Heart right ventricle (tissue), 16 donors: ENCODE data around the gene GGTLC1. TPM values are rescaled to one million over a fixed set of nuclear protein-coding genes. Genes with fewer than 3 reads are reported as not detected.

ENCODE experiments used
- ATAC-seq, 8 donors: fragments of 200-7000 bp; cut with Tn5 transposase; one replicate each; pipeline ENCODE4 v1.9.1; 2020; ENCODE audit warnings: mild to moderate bottlenecking in 8 of 8, moderate library complexity in 8 of 8, moderate number of reproducible peaks in 1 of 8
- DNase-seq, 2 donors: peaks; one replicate each; pipeline ENCODE4 v3.0.0-alpha.2; 2020
- H3K27ac ChIP-seq, 10 donors: fragments of 200-600 bp; sonication (generic) in 2 of 10; one replicate each; pipeline versions ENCODE4 v1.5.0 to v1.8.0; 2020 to 2022; ENCODE audit warnings: mild to moderate bottlenecking in 3 of 10
- H3K27me3 ChIP-seq, 7 donors: fragments of 200-600 bp; one replicate each; pipeline ENCODE4 v1.8.0; 2021 to 2022; ENCODE audit warnings: mild to moderate bottlenecking in 2 of 7
- H3K36me3 ChIP-seq, 9 donors: fragments of 200-600 bp; sonication (generic) in 1 of 9; one replicate each; pipeline versions ENCODE4 v1.5.0 to v1.8.0; 2020 to 2022; ENCODE audit warnings: mild to moderate bottlenecking in 2 of 9
- H3K4me1 ChIP-seq, 9 donors: fragments of 200-600 bp; sonication (generic) in 1 of 9; one replicate each; pipeline versions ENCODE4 v1.5.0 to v1.8.0; 2020 to 2022; ENCODE audit warnings: mild to moderate bottlenecking in 4 of 9
- H3K4me3 ChIP-seq, 10 donors: fragments of 200-600 bp; sonication (generic) in 2 of 10; one replicate each; pipeline versions ENCODE4 v1.5.0 to v1.8.0; 2020 to 2022; ENCODE audit warnings: mild to moderate bottlenecking in 7 of 10, moderate library complexity in 2 of 10
- H3K9me3 ChIP-seq, 11 donors: fragments of 200-600 bp in 10 of 11; sonication (generic) in 2 of 11; one replicate each; pipeline versions ENCODE4 v1.5.0 to v1.8.0; 2013 to 2022; ENCODE audit warnings: mild to moderate bottlenecking in 2 of 11, control low read depth in 1 of 11, moderate library complexity in 1 of 11
- CTCF ChIP-seq, 9 donors: fragments of 200-600 bp; sonication (generic) in 2 of 9; IDR thresholded peaks; one replicate each; pipeline versions ENCODE4 v1.5.0 to v1.8.0; 2021 to 2022; ENCODE audit warnings: antibody characterized with exemption in 9 of 9, mild to moderate bottlenecking in 5 of 9, moderate library complexity in 1 of 9
- WGBS, 2 donors: extraction: QIAGEN DNeasy Blood & Tissue Kit; methylation state at CpG; one replicate each; pipeline ENCODE4 v1.1.7; 2013; ENCODE audit warnings: inconsistent platforms in 1 of 2; 5-methylcytosine and 5-hydroxymethylcytosine counted together
- intact Hi-C, 10 donors: fragments of 100-400 bp; cut with DNase I; formaldehyde crosslinking; loops; one replicate each; pipeline versions ENCODE4 v1.11.1 to v1.14.2; 2022
- polyA plus RNA-seq, 2 donors: library from polyadenylated mRNA; stranded (reverse); fragments of 200-250 nt; gene quantifications; one replicate each; pipeline ENCODE4 v1.2.3, GENCODE V29; 2013
- total RNA-seq, 10 donors: library from RNA; stranded (reverse); fragmentation: NEBNext Ultra II Directional in 3 of 10; extraction: Animal tissue kit (Norgen Biotek cat#: 25700) in 3 of 10; gene quantifications; one replicate each; pipeline versions ENCODE4 v1.2.1 to v1.2.4, GENCODE V29; 2021 to 2023
- donor health status: Arrhythmogenic right ventricular cardiomyopathy.
- donor health status: ischemic (EF 13 %, LVEDD 7.1; RV severe dilation, severe dysfunction).
- donor health status: healthy with polysubstance abuse.
- donor health status: DM: no; HTN: yes; CAD: no.
- donor health status: DM: no; HTN: no; CAD: no.
- donor health status: ischemic (EF 25% LVEDD 6.9; RV normal size, moderate dysfunction).
- donor health status: ischemic (EF 25% LVEDD 5.7; RV mildly dilated, moderate dysfunction).
- donor health status: healthy.
- donor health status: DM: yes; HTN: yes; CAD: no.
- donor health status: Ischemic cardiomyopathy.
- donor health status: ischemic (EF 35%, LVEDD 5.7; RV mildly dilated, moderate dysfunction).
- donor health status: nonischemic (EF 11% LVEDD 7.7; RV severe dilation, severe dysfunction).
- donor health status: DM: yes; HTN: yes; CAD: no.
- donor health status: PGD.
- donor health status: ischemic (EF 29% LVEDD 5.4; RV normal size, mild dysfunction).
- donor health status: nonischemic (EF 23%, LVEDD 6.1; RV moderate dilation, normal function).

The GGTLC1 gene
- total and polyA plus RNA-seq, 12 donors = not detected

GRCh38 chr20:24032400-24032898 is 43.9 kb upstream of the GGTLC1 start:
- peaks cover 0 to 13% (median 2%) of the 10 kb centered on the region in 9 donors for H3K4me1 ChIP-seq
- peaks cover 0 to 4% (median 0%) of the 10 kb centered on the region in 11 donors for H3K9me3 ChIP-seq
- peaks cover 0 to 5% (median 0%) of the 10 kb centered on the region in 7 donors for H3K27me3 ChIP-seq
- no peak for TF ChIP-seq CTCF (IDR thresholded peaks at IDR 0.05)
- intact Hi-C loops = no loop called here
- DNase-seq = no peak
- no peaks in the 10 kb centered on the region for H3K36me3 ChIP-seq
- no peak overlapping the region for H3K4me3 ChIP-seq
- H3K27ac ChIP-seq = no peak overlapping the region
- no peak for ATAC-seq
- WGBS, 2 donors = 88 to 91% methylated on average over 5 of the region's 5 CpGs

GRCh38 chr20:24027229-24027628 is 38.6 kb upstream of the GGTLC1 start:
- peaks cover 0 to 15% (median 10%) of the 10 kb centered on the region in 9 donors for H3K4me1 ChIP-seq
- ATAC-seq (peak; percentile 58 to 96 (median 90)), DNase-seq (peak; percentile 34 to 54)
- H3K4me3 ChIP-seq = no peak overlapping the region
- H3K27me3 ChIP-seq = no peaks in the 10 kb centered on the region
- 13% methylated on average over 6 of the region's 6 CpGs for WGBS, 2 donors
- no peak for TF ChIP-seq CTCF (IDR thresholded peaks at IDR 0.05)
- H3K27ac ChIP-seq = peak overlapping the region in 7 of 10 donors; percentile 11 to 73 (median 40)
- no peaks in the 10 kb centered on the region for H3K9me3 ChIP-seq
- intact Hi-C loops = no loop called here
- no peaks in the 10 kb centered on the region for H3K36me3 ChIP-seq

GRCh38 chr20:24022621-24023180 is 34.1 kb upstream of the GGTLC1 start:
- Histone ChIP-seq H3K36me3 (no peaks in the 10 kb centered on the region), H3K4me1 (peaks cover 0 to 14% (median 7%) of the 10 kb centered on the region in 9 donors), H3K27ac (no peak overlapping the region), H3K4me3 (no peak overlapping the region), H3K27me3 (peaks cover 0 to 17% (median 0%) of the 10 kb centered on the region in 7 donors), H3K9me3 (no peaks in the 10 kb centered on the region)
- no peak for DNase-seq
- ATAC-seq = no peak
- intact Hi-C loops = no loop called here
- no peak for TF ChIP-seq CTCF (IDR thresholded peaks at IDR 0.05)
- WGBS, 2 donors = 94 to 95% methylated on average over 4 of the region's 4 CpGs

- Histone ChIP-seq H3K36me3 (no peaks in the 10 kb centered on the region), H3K27ac (no peak overlapping the region), H3K4me1 (no peaks in the 10 kb centered on the region), H3K4me3 (no peak overlapping the region), H3K9me3 (no peaks in the 10 kb centered on the region), H3K27me3 (peaks cover 0 to 20% (median 0%) of the 10 kb centered on the region in 7 donors)
- DNase-seq (no peak), ATAC-seq (peak in 2 of 8 donors; percentile 17 to 27)
- no peak for TF ChIP-seq CTCF (IDR thresholded peaks at IDR 0.05)
- intact Hi-C loops = no loop called here
- WGBS, 2 donors = 41 to 53% methylated on average over 2 of the region's 2 CpGs
Observed at GRCh38 chr20:24018796-24019195, 30.2 kb upstream of the GGTLC1 start.
